Esophagus muscularis mucosa (tissue), 4 donors: ENCODE data around the gene BIK. TPM values are rescaled to one million over a fixed set of nuclear protein-coding genes. Genes with fewer than 3 reads are reported as not detected.

Source experiments
- DNase-seq: peaks from one replicate; pipeline ENCODE4 v3.0.0-alpha.2; 2017; ENCODE audit errors: extremely low spot score
- H3K27ac ChIP-seq, 4 donors: fragments of 200-600 bp; sonication (generic); replicated peaks in 1 of 4; 1 replicate in 3 of 4; 2 replicates in 1 of 4; pipeline ENCODE4 v1.5.1; 2016 to 2019; ENCODE audit warnings: mild to moderate bottlenecking in 1 of 4
- H3K27me3 ChIP-seq, 4 donors: fragments of 200-600 bp; sonication (generic); one replicate each; pipeline versions ENCODE4 v1.5.1 to v1.6.0; 2016 to 2019
- H3K36me3 ChIP-seq, 4 donors: fragments of 200-600 bp; sonication (generic); one replicate each; pipeline ENCODE4 v1.5.1; 2016 to 2019
- H3K4me1 ChIP-seq, 4 donors: fragments of 200-600 bp; sonication (generic); one replicate each; pipeline ENCODE4 v1.5.1; 2016 to 2019
- H3K4me3 ChIP-seq, 4 donors: fragments of 200-600 bp; sonication (generic); 1 replicate in 2 of 4; 2 replicates in 2 of 4; pipeline ENCODE4 v1.5.1; 2016 to 2019; ENCODE audit warnings: mild to moderate bottlenecking in 4 of 4, moderate library complexity in 1 of 4
- H3K9me3 ChIP-seq, 4 donors: fragments of 200-600 bp; sonication (generic); 1 replicate in 3 of 4; 2 replicates in 1 of 4; pipeline ENCODE4 v1.5.1; 2016 to 2019
- CTCF ChIP-seq, 3 experiments: fragments of 200-600 bp in 2 of 3; fragments of 450-650 bp in 1 of 3; sonication (generic) in 2 of 3; IDR thresholded peaks; one replicate each; pipeline ENCODE4 v1.5.1; 2017 to 2019; ENCODE audit warnings: antibody characterized with exemption in 3 of 3, mild to moderate bottlenecking in 2 of 3, moderate library complexity in 1 of 3
- EP300 ChIP-seq: sonication (generic); formaldehyde crosslinking; IDR thresholded peaks from one replicate; pipeline ENCODE4 v1.6.1; 2017; ENCODE audit warnings: antibody characterized with exemption
- POLR2A ChIP-seq: fragments of 450-650 bp; IDR thresholded peaks from one replicate; pipeline ENCODE4 v1.6.1; 2017; ENCODE audit warnings: antibody characterized with exemption, moderate library complexity, mild to moderate bottlenecking, low read depth
- POLR2AphosphoS5 ChIP-seq, 2 donors: sonication (generic); formaldehyde crosslinking; IDR thresholded peaks; one replicate each; pipeline ENCODE4 v1.6.1; 2017; ENCODE audit warnings: antibody characterized with exemption in 2 of 2
- WGBS: methylation state at CpG from one replicate; pipeline ENCODE4 v1.1.5; 2018; 5-methylcytosine and 5-hydroxymethylcytosine counted together
- intact Hi-C: fragments of 100-400 bp; cut with DNase I; formaldehyde crosslinking; loops from one replicate; pipeline ENCODE4 v1.15.1; 2023
- total RNA-seq, 4 donors: library from RNA; depleted of rRNA; stranded (reverse); fragments of >200 nt; gene quantifications; one replicate each; pipeline versions ENCODE4 v1.1.0 to v1.2.1, GENCODE V29; 2016

Gene BIK
- total RNA-seq, 4 donors from 2014 or later: 0.32 TPM; not detected in 3

GRCh38 chr22:43092085-43092484 is 18.5 kb upstream of the BIK start:
- no peak overlapping the region for H3K27ac ChIP-seq
- H3K4me1 ChIP-seq: peaks cover 15 to 16% (median 16%) of the 10 kb centered on the region in 4 donors
- H3K36me3 ChIP-seq: no peaks in the 10 kb centered on the region
- peaks cover 0 to 8% (median 6%) of the 10 kb centered on the region in 4 donors for H3K9me3 ChIP-seq
- TF ChIP-seq POLR2A (no peak), CTCF (IDR thresholded peaks at IDR 0.05) (no peak), POLR2AphosphoS5 (IDR thresholded peaks at IDR 0.05) (no peak), EP300 (no peak)
- no peak overlapping the region for H3K4me3 ChIP-seq
- WGBS: 71% methylated on average over 9 of the region's 9 CpGs
- no peaks in the 10 kb centered on the region for H3K27me3 ChIP-seq
- intact Hi-C loops: no loop called here
- DNase-seq: no peak

GRCh38 chr22:43094085-43094484 is 16.5 kb upstream of the BIK start:
- DNase-seq: no peak
- Histone ChIP-seq H3K27me3 (no peaks in the 10 kb centered on the region), H3K36me3 (no peaks in the 10 kb centered on the region), H3K9me3 (peaks cover 0 to 8% (median 6%) of the 10 kb centered on the region in 4 donors), H3K4me3 (no peak overlapping the region), H3K4me1 (peaks cover 9 to 11% (median 10%) of the 10 kb centered on the region in 4 donors), H3K27ac (no peak overlapping the region)
- WGBS: 66% methylated on average over 7 of the region's 7 CpGs
- no peak for TF ChIP-seq POLR2A
- TF ChIP-seq CTCF (IDR thresholded peaks at IDR 0.05): no peak
- no peak for TF ChIP-seq POLR2AphosphoS5 (IDR thresholded peaks at IDR 0.05)
- TF ChIP-seq EP300: no peak
- intact Hi-C loops: no loop called here

- 75% methylated on average over 4 of the region's 4 CpGs for WGBS
- no peak for TF ChIP-seq CTCF (IDR thresholded peaks at IDR 0.05)
- TF ChIP-seq POLR2AphosphoS5 (IDR thresholded peaks at IDR 0.05): no peak
- no peak for TF ChIP-seq POLR2A
- no peak for TF ChIP-seq EP300
Observed at GRCh38 chr22:43094551-43094950, 16.0 kb upstream of the BIK start.

GRCh38 chr22:43096420-43096819 is 14.1 kb upstream of the BIK start:
- WGBS: 88% methylated on average over 8 of the region's 8 CpGs
- intact Hi-C loops: no loop called here
- Histone ChIP-seq H3K36me3 (no peaks in the 10 kb centered on the region), H3K27ac (no peak overlapping the region), H3K9me3 (peaks cover 0 to 8% (median 6%) of the 10 kb centered on the region in 4 donors), H3K4me1 (peaks cover 0 to 7% (median 0%) of the 10 kb centered on the region in 4 donors), H3K27me3 (no peaks in the 10 kb centered on the region), H3K4me3 (no peak overlapping the region)
- TF ChIP-seq EP300 (no peak), POLR2AphosphoS5 (IDR thresholded peaks at IDR 0.05) (no peak), CTCF (IDR thresholded peaks at IDR 0.05) (no peak), POLR2A (no peak)
- DNase-seq: no peak

More at GRCh38 chr22:43094551-43094950, 16.0 kb upstream of the BIK start:
- Histone ChIP-seq H3K4me1 (peaks cover 5 to 8% (median 7%) of the 10 kb centered on the region in 4 donors), H3K27ac (no peak overlapping the region), H3K27me3 (no peaks in the 10 kb centered on the region), H3K4me3 (no peak overlapping the region), H3K9me3 (peaks cover 0 to 8% (median 6%) of the 10 kb centered on the region in 4 donors), H3K36me3 (no peaks in the 10 kb centered on the region)
- DNase-seq: no peak
- intact Hi-C loops: no loop called here

GRCh38 chr22:43098356-43098755 is 12.2 kb upstream of the BIK start:
- Histone ChIP-seq H3K9me3 (peaks cover 0 to 8% (median 6%) of the 10 kb centered on the region in 4 donors), H3K27ac (no peak overlapping the region), H3K36me3 (no peaks in the 10 kb centered on the region), H3K27me3 (no peaks in the 10 kb centered on the region), H3K4me3 (no peak overlapping the region), H3K4me1 (peaks cover 0 to 9% (median 0%) of the 10 kb centered on the region in 4 donors)
- TF ChIP-seq CTCF (IDR thresholded peaks at IDR 0.05) (no peak), POLR2A (no peak), POLR2AphosphoS5 (IDR thresholded peaks at IDR 0.05) (no peak), EP300 (no peak)
- no peak for DNase-seq
- intact Hi-C loops: no loop called here
- WGBS: 60% methylated on average over 4 of the region's 4 CpGs
